HG03139 (cell line): ENCODE results near the gene PTPRN2.
"Not testable (repeated sequence)": the region's sequence is repeated elsewhere in the genome, so short reads cannot be mapped to it uniquely, and the experiment has no call there.

ENCODE experiments used
- ATAC-seq: cut with Tn5 transposase; IDR thresholded peaks from one replicate; pipeline ENCODE4 v1.9.1; 2021; ENCODE audit not compliant: unreplicated experiment

PTPRN2 gene

DNA sequence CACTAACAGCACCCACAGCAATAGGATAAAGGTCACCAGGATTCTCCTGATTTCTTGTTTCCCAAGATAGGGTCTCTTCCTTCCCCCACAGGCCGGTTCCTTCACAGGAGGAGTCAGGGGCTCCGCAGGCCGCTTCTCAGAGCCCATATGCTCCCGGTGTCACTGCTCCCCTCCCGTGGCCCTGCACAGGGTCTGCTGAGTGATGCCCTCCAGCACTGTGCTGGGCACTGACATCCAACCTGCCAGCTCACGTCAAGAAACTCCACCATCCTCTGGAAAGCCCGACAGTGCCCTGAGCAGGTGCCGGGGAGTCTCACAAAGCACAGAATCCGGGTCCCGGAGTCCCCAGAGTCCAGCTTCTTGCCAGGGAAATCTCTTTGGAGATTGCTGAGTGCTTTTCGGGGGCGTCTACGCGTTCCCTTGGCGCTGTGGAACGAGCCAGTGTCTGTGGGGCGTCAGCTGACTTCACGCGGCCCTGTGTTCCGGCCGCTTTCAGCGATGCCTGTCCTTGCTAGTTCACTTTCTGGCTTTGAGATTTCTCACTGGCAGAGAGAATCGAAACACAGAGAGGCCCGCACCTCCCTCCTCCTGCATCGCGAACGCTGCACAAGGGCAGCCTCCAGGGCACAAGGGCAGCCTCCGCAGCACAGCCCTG, 683.3 kb downstream of the PTPRN2 start:
- ATAC-seq = no peak

DNA sequence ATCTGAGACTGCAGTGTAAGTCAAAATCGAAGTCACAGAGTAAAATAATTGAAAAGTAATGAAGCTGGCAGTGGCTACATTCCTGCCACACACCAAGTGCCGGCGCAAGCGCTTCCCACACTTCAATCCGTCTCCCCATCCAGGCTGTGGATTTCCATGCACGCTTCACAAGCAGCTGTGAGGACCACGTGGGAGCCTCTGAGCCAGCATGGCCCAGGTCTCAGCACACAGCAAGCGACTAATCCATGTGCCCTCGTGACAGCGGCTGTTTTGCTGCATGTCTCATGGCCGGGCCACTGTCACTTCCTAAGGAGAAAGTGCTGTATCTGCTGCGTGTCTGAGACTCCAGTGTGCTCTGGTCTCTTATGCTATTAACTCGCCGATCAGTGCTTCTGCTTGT, 683.9 kb downstream of the PTPRN2 start:
- no peak for ATAC-seq

DNA sequence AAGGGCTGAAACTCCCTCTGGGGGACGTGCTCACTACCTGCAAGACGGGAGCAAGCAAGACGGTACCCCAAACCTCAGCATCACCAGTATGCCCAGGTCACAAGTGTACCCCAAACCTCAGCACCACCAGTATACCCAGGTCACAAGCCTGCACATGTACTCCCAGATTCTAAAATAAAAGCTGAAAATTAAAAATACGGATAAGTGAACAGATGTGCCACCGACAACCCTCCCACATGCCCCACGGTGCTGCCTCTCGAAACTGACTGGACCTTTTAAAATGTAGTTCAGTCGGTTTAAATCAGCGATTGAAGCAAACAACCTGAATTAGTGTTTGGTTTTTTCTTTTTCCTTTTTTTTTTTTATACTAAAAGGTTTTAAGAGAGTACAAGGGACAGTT, 684.3 kb downstream of the PTPRN2 start:
- no peak for ATAC-seq

DNA sequence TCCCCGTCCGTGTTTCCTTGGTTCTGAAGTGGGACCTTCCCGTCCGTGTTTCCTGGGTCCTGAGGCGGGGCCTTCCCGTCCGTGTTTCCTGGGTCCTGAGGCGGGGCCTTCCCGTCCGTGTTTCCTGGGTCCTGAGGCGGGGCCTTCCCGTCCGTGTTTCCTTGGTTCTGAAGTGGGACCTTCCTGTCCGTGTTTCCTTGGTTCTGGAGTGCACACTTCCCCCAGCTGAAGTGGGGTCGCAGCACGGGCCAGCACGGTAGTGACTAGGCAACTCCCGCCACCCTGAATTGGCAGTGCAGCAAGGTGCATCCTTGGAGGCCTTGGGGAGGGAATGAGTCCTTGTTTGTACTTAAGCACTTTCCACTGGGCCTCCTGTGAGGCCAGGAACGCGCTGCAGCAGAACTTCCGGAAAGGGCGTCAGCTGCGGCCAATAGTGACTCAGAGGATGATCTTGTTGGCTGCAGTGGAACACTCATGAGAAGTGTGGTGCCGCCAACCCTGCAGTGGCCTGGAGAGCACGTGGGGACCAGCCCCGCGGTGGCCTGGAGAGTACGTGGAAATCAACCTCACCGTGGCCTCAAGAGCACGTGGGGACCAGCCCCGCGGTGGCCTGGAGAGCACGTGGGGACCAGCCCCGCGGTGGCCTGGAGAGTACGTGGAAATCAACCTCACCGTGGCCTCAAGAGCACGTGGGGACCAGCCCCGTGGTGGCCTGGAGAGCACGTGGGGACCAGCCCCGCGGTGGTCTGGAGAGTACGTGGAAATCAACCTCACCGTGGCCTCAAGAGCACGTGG, 685.6 kb downstream of the PTPRN2 start:
- not testable (repeated sequence) for ATAC-seq

DNA sequence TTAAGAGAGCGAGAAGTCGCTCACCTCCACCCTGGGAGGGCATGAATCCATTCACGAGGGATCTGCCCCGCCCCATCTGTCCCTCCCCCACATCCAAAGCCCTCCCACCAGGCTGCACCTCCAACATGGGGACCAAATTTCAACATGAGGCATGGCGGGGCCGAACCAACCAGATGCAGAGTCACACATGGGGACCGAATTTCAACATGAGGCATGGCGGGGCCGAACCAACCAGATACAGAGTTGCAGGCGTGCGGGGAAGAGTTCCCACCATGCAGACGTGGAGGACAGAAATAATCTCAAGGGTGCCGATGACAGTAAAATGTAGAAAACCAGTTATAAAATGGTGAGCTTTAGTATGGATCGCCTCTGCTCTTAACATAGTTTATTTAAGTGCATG, 686.5 kb downstream of the PTPRN2 start:
- ATAC-seq = no peak

DNA sequence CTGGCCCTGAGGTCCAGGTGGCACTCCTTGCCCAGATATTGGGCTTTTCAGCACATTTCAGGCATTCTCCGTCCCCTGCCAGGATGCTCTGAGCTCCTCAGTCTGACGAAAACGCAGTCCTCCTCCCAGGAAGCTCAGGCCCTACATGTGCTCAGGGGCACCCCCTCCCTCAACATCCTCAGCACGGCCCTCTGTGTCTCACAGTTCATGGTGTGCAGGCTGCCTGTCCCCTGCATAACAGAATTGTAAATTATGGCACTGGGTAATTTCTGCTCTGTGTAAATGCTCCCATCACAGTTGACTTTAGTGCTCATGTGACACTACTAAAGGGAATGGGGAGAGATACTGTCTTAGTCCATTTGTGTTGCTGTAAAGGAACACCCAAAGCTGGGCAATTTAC, 687.1 kb downstream of the PTPRN2 start:
- ATAC-seq = no peak

DNA sequence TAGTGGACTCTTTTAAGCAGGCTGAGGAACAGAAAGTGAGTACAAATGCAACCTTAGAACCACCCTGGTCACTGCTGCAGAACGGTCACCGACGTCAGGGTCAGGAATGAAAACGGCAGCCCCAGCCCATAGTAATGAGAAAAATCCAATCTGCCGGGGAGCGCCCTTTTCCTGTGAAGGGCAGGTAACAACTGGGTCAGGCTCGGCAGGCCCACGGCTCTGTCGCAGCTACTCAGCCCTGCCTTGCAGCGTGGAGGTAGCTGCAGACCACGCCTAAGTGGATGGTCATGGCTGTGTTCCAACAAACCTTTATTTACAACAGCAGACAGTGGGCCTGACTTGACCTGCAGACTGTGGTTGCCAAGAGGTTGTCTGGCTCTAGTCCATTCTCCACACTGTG, 687.6 kb downstream of the PTPRN2 start:
- no peak for ATAC-seq

DNA sequence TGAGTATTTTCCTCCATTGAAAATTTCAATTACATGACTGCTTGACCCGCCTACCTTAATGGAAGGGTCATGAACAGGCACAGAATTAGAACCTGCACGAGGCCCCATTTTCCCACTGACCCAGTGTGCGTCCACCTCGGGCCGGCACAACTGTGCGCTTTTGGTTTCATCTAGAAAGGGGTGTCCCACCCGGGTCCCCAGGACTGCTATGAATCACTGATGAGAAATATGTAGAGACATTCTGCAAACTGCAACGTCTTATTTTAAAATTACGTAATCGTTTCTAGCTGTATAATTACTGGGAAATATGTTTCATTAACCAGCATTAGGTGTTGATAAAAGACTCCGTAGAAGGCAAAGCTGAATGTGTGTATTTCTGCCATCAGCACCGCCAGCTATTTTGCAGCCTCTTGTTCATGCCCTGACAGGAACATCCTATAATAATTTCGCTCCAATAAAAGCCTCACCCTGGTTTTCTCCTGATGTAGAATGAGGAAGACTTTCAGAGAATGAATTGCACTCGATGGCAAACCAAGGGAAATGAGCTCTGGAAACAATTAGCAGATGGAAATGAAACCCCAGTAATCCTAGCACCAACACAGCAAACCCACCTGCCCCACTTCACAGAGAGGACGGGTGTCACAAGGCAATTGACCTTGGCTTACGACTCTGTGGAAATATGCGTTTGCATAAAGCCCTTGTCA, 688.7 kb downstream of the PTPRN2 start:
- no peak for ATAC-seq

DNA sequence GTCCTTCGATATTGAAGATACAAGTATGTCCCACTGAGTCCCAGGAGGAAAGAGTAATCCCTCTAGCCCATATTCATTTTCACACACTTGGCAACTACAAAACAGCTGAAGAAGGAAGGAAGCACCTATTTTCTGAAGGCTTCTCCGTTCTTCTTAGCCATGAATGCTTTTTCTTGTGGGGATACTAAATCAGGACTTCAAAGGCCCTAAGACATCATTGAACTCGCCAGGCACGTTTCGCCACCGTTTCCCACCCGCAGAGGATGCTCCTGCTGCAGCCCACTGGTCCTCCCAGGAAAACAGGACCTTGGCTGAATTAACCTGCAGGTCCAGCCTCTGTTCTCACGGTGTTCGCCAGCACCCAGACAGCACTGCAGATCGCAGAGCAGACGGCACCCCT, 689.4 kb downstream of the PTPRN2 start:
- ATAC-seq = no peak

DNA sequence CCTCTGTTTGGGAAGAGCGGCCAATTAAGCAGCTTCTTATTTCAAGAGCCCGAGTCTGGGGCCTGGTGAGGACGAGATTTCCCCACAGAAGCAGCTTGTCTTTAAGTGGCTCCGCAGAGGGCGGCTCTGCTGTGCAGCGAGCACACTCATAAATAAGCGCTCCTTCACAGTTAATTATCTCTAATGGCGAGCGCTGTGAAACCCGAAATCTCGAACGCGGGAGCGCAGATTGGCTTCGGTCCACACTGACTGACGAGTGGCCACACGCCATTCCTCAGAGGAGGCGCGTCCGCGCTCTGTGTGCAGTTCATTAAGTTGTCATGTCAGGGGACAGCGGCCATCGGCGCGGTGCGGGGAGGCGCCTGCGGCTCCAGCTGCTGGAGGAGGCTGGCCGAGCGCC, 689.9 kb downstream of the PTPRN2 start:
- no peak for ATAC-seq

DNA sequence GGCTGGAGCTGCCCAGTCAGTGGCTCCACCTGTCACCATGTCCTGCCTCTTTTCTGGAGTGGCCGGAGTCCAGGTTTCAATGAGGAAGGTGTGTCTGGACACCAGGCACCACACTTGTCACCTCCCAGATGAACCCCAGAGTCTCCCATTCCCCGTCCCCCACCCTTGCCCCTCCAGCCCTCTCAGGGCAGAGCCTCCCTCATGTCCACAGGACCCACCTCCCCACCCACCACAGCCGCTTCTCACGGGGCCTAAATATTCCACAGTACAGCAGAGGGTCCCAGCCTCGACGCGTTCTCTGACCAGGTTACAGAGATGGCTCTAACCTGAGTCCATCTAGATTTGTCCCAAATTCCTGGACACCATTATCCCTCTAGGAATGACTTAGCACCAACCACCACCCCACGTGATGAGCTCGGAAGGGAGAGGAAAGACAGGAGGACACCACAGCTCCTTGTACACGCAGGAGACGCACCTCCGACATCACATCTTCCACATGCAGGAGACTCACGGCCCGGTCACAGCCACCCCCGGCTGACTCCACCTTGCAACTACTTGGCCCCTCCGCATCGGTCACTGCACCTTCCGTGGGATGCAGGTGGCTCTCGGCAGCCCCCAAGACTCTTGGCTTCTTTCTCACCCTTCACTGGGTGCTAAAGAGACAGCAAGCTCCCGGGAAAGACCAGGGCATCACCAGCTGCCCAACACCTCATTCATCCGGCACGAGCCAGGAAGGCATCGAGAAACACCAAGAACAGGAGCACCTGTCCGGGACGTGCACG, 690.7 kb downstream of the PTPRN2 start:
- no peak for ATAC-seq

DNA sequence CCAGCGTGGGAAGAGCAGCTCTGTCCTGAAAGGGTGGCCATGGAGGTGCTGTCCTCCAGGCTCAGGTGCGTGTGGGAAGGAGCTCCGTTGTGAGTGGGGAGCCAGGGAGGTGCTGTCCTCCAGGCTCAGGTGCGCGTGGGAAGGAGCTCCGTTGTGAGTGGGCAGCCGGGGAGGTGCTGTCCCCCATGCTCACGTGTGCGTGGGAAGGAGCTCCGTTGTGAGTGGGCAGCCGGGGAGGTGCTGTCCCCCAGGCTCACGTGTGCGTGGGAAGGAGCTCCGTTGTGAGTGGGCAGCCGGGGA, 691.3 kb downstream of the PTPRN2 start:
- not testable (repeated sequence) for ATAC-seq

DNA sequence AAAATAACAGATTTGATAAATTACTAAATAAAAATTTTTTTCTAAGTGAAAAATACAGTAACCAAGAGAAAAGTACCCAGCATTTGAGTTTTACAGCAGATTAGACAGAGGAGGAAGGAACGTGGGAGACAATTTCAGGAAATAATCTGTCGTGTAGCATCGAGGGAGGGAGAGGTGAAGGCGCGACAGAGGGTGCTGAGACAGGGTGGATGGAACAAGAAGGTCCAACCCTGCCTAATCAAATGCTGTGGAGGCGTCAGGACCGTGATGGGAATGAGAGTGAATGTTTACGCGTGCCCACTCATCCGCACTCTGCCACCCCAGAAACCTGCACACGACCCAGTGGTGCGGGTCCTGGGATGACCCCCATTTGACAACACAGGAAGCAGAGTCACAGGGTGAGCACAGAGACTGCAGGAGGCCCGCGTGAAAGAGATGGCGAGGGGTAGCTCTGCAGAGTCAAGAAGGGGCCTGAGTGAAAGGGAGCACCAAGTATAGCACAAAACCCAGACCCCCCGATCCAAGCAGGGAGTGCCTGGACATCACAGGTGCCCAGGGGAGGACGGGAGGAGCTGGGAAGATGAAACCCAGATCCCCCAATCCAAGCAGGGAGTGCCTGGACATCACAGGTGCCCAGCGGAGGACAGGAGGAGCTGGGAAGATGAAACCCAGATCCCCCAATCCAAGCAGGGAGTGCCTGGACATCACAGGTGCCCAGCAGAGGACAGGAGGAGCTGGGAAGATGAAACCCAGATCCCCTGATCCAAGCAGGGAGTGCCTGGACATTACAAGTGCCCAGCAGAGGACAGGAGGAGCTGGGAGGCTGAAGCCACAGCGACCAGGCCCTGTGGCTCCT, 691.9 kb downstream of the PTPRN2 start:
- no peak for ATAC-seq

DNA sequence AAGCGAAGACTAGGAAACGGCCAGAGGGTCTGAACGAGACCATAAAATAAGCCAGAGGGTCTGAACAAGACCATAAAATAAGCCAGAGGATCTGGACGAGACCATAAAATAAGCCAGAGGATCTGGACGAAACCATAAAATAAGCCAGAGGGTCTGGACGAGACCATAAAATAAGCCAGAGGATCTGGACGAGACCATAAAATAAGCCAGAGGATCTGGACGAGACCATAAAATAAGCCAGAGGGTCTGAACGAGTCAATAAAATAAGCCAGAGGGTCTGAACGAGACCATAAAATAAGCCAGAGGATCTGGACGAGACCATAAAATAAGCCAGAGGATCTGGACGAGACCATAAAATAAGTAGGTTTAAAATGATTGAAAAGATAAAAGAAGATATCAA, 692.5 kb downstream of the PTPRN2 start:
- ATAC-seq = not testable (repeated sequence)

DNA sequence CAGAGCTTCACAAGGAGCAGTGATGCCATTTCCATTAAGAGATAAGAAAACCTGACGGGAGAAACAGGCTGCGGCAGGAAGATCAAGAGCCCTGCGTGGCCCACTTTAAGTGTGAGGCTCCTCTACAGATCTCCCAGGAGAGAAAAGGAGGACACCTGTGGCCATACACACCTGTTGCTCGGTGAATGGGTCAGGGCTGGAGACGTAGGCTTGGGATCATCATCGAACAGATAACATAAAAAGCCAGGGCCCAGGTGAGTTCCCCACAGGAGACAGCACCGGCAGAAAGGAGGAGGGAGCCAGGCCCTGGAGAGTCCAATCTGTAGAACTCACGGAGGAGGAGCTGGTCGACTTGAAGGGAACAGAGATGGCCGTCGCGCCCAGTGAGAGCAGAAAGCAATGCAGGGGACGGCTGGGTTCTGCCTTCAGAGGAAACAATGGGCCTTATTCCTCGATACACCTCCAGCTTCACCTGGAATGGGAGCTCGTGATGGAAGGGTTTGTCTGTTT, 694.0 kb downstream of the PTPRN2 start:
- no peak for ATAC-seq

DNA sequence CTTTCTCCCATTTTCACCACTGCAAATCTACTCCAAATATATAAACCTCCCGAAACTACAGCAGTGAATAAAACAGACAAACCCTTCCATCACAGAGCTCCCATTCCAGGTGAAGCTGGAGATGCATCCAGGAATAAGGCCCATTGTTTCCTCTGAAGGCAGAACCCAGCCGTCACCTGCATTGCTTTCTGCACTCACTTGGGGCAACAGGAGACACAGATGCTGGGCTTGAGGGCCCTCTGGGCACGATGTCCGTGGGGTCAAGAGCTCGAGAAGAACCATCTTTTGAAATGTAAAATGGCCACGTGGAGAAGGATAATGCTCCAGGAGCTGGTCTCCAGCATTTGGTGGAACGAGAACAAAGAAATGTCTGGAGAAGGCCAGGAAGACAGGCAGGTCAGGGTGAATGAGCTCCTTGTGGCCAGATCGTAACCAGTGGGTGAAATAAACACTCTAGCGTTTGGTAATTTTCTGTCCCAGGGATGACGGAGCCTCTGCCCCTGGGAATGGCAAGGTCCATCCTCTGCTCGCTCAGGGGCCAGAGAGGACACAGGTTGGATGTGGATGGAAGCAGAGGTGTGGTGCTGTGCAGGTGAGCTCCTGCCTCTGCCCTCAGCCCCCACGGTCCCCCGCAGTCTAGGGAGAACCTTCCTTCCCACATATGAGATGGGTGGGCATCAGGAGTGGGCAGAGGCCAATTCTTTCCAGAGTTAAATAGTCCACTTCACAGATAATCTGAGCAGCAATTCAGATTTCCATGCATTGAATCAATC, 694.7 kb downstream of the PTPRN2 start:
- ATAC-seq = no peak

DNA sequence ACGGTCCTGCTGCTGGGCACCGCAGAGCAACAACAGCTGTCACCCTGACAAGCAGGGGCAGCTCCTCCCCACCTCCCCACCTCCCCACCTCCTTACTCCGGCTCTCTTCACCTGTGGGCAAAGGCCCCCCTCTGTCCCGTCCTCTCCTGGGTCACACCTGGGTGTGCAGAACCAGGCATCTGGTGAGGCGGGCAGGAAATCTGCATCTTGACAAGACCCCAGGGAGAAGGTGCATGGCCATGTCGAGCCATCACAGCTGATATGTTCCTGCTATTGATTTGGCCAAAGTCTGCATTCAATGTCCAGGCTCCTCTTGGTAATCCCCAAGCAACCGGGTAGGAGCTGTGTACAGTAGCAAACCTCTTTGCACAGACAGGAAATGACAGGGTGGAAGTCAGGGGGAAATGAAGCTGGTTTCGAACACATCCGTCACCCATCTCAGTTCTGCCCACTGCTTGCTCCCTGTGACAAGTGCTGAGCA, 696.7 kb downstream of the PTPRN2 start:
- no peak for ATAC-seq

DNA sequence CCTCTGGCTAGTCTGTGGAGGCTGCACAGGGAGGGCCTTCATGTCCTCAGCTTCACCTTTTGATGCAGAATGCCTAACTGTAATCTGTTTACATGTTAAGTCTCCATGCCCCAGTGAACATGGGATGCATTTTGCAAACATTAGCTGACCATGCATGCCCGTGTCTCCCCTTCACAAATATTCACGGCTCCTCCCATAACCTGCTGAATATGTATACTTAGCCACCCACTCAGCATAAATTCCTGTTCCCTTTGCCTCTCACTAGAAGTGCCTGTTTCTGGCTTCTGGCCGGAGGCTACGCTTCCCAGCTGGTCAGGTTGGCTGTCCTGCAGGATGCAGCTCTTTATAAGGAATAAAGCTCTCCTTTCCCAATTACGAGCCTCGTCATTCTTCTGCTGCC, 698.1 kb downstream of the PTPRN2 start:
- no peak for ATAC-seq

DNA sequence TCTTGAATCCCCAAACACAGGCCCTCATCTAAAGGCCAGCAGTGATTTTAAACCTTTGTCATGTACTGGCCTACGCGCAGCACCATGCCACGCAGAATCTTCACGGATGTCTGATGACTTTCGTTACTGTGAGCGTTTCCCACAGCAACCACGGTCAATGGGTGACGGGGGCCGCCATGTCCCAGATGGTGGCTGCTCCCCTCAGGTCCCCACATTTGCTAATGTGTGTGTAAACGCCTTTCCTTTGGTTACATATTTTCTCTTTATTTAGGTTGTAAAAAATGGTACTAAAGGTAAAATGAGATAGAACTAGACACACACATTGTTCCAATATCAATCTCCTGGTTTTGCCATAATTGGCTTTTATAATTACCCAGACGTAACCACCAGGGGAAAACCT, 699.0 kb downstream of the PTPRN2 start:
- no peak for ATAC-seq
